NCI-H2196 (cell line): ENCODE results near the gene ATP2B2.

Experiments
- DNase-seq: peaks from one replicate; lab custom pipeline; 2025; ENCODE audit not compliant: unreplicated experiment; lab: John Stamatoyannopoulos, UW

ATP2B2 gene

GRCh38 chr3:10405816-10406215 lies 99.6 kb downstream of the ATP2B2 start:
- DNase-seq: no peak

GRCh38 chr3:10404876-10405275 lies 100.5 kb downstream of the ATP2B2 start:
- no peak for DNase-seq

DNA sequence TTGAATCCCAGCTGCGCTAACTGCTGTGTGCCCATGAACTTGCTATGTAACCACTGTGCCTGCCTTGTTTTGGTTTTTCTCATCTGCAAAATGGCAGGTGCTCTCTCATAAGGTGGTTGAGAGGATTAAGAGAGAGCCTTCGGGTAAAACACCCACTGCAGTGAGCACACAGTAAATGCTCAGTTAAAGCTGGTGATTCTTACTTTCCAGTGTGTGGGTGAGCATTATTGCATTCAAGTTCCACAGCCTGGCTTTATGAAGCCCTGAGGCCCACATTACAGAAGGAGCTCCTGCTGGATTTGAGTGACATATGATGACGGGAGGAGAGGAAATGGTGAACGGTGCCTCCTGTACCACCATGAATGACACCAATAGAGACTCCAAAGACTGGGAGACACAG lies 101.0 kb downstream of the ATP2B2 start:
- no peak for DNase-seq

GRCh38 chr3:10401990-10402761 lies 103.2 kb downstream of the ATP2B2 start:
- no peak for DNase-seq

- no peak for DNase-seq
Measured at GRCh38 chr3:10400749-10401495, 104.5 kb downstream of the ATP2B2 start.

DNA sequence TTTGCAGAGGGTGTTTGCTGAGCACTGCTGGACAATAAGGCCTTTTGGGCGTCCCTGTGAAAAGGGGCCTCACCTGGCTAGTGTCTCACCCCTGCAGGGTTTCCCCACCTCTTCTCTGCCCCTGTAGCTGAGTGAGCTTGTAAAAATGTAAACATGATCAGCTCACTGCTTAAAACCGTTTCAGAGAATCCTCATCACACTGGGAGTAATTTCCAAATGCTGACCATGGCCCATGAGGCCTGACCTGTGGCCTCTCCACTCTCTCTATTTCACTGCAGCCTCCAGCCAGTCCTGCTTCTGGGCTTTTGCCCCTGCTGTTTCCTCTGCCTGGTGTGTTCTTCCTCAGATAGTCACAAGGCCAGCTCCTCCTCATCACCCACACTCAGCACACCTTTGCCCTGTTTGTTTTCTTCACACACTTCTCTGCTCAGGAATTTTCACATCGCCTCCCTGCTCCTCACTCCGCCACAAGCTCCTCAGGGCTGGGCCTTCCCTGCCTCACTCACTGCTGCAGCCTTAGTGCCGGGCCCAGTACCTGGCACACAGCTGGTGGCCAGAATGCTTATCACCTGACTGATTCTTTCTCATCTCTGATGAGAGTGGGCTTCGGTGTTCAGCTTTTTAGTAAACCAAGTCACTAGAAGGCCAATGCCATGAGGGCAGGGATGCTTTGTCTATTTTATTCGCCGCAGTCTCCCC lies 105.2 kb downstream of the ATP2B2 start:
- DNase-seq: no peak

DNA sequence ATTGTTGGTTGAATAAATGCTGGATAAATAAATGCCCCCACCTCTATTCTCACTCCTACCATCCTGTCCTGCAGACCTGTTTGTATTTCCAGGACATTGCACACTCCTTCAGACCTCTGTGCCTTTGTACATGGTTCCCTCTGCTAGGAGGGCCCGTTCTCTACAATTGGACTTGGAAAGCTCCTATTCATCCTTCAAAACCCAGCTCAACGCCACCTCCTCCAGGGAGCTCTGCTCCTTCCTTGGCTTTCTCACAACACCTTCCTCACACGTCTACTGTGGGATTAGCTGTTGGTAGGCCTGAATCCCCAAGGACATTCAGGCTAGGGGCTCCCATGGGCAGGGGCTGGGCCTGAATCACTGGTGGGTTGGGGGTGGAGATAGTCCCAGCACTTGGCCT lies 105.8 kb downstream of the ATP2B2 start:
- DNase-seq: no peak

DNA sequence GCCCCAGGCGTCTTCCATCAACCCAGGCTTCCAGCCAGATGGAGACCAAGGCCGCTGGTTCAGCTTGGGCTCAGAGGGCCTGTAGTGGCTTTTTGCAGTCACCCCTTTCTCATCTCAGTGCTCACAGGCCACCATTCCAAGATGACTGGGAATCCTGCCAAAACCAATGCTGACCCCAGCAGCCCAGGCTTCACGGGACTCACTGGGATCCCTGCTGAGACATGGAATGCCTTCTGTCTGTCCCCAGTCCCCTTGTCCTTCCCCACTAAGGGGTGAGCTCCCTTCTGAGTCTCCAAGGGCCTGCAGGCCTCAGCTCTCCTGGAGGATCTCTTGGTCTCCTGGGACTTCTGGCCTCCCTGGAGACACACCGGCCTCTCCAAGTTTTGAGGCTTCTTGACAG lies 107.0 kb downstream of the ATP2B2 start:
- no peak for DNase-seq

DNA sequence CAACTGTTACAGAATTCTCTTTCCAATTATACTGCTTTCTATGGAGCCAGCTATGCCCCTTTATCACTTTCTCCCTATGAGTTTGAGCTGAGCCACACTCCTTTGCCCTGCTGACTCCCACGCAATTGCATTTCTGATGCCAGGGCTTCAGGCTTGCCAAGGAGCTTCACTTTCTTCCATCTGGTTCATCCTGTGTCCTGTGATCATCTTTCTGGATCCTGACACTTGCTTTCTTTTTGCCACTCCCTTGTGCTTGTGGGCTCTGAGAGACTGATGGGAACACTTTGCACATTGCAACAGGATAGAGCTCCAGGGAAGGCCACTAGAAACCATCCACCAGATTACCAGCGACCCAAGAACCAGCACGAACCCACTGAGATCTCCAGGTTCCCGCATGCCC lies 107.5 kb downstream of the ATP2B2 start:
- DNase-seq: no peak

DNA sequence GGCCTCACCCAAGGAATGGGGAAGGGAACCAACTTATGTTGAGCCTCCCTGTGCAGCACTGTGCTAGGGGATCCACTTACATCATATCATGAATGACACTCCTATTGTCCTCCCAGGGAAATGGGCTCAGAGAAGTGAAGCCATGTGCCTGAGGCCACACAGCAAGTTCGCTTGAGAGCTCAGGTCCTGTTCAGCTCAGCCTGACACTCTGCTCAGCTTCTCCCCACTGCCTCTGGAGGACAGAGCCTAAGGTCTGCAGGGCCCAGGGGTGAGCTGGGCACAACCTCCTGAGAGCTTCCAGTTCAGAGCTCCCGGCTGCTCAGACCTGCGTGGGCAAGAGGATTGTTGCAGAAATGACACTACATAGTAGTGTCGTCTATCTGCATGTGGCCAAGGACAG lies 108.5 kb downstream of the ATP2B2 start:
- no peak for DNase-seq

GRCh38 chr3:10396083-10396482 lies 109.3 kb downstream of the ATP2B2 start:
- no peak for DNase-seq

GRCh38 chr3:10395671-10396070 lies 109.7 kb downstream of the ATP2B2 start:
- DNase-seq: no peak

- no peak for DNase-seq
Measured at GRCh38 chr3:10395196-10395595, 110.2 kb downstream of the ATP2B2 start.

DNA sequence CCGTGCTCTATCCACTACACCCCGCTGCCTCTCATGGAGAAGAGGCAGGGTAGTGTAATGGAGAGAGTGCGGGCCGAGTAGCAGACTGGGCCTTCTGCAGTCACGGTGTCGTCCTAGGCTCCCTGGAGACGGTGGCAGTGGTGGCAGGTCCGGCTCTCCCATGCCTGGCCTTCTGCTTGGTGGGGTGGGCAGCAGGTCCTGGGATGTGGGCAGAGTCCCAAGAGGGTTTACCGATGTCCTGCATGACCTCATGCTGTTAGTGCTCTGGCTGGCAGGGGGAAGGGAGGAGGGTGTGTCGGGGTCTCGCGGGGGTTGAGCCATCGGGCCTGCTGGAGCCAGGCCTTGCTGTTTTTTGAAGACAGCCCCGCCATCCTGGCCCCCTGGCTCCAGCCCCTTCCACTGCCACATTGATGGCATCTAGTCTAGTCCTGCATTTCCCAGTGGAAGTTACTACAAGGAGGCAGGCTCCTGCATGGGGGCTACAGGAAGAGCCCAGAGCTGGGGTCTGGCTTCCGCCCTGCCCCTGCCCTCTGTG lies 110.8 kb downstream of the ATP2B2 start:
- no peak for DNase-seq

GRCh38 chr3:10393514-10393913 lies 111.9 kb downstream of the ATP2B2 start:
- DNase-seq: no peak

GRCh38 chr3:10392906-10393461 lies 112.4 kb downstream of the ATP2B2 start:
- no peak for DNase-seq

DNA sequence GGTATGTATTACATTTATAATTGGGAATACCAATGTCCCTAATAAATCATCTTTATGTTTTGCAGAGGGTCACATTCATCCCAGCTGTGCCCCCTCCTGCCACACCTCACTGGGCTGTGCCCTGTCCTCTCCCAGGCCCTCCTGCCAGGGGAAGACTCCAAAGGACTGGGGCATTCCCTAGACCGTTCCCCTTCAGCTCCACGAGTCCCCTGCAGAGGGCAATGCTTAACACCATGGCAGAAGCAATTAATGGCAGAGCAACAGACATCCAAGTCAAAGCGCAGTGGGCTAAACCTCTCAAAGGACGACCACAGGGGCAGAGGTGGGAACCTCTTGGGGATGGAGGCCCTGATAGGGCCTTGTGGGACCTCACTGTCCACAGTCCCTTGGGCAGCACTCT lies 113.1 kb downstream of the ATP2B2 start:
- DNase-seq: no peak

DNA sequence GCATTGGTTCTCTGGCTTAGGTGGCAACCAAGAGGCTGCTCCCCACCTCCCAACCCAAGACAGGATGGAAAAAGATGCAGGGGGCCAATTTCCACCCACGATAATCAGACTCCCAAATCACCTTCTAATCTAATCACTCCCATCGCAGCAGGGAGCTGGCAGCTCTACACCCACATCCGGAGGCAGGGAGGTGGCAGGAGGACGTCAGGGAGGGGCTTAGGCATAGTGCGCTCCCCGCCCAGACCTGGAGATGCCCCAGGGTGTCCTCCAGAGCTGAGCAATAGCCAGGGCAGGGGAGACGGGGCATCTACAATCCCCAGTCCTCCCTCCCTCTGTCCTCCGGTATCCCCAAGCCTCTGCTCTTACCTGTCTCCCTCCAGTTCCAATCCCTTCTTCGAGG lies 114.0 kb downstream of the ATP2B2 start:
- no peak for DNase-seq

- no peak for DNase-seq
Measured at GRCh38 chr3:10390641-10391373, 114.6 kb downstream of the ATP2B2 start.

GRCh38 chr3:10389995-10390394 lies 115.4 kb downstream of the ATP2B2 start:
- DNase-seq: no peak

DNA sequence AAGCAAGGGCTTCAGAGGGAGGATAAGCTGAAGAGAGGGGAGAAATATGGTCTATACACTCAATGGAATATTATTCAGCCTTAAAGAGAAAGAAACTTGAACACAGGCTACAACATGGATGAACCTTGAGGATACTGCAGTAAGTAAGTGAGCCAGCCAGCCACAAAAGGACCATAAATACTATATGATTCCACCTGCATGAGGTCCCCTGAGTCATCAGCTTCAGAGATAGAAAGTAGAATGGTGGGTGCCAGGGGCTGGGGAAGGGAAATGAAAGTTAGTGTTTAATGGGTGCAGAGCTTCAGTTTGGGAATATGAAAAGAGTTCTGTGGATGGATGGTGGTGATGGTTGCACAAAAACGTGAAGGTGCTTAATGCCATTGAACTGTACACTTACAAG lies 116.0 kb downstream of the ATP2B2 start:
- no peak for DNase-seq
